Endothelial cell of umbilical vein (primary cell): Measurements from ENCODE around the gene APOBEC2. TPM values are rescaled to one million over a fixed set of nuclear protein-coding genes. Genes with fewer than 3 reads are reported as not detected.

Experiments used
- BruUV-seq: library from RNA; stranded (reverse); fragments of 400-500 nt; replicated peaks from 2 replicates; lab custom pipeline; 2021; lab: Mats Ljungman, UMichigan
- CTCF ChIA-PET: fragments of 300-600, 350-600 bp; sonication (Branson Sonifier 250); formaldehyde crosslinking; loops from one replicate; lab custom pipeline; 2021; ENCODE audit warnings: antibody characterized with exemption, inconsistent platforms; lab: Charles Lee
- POLR2A ChIA-PET: fragments of 300-600, 350-600 bp; sonication (Branson Sonifier 250); formaldehyde crosslinking; loops from one replicate; lab custom pipeline; 2021; ENCODE audit warnings: antibody characterized with exemption, inconsistent platforms; lab: Charles Lee
- DNase-seq: peaks from one replicate; pipeline ENCODE4 v3.0.0-alpha.2; 2011; ENCODE audit warnings: low read depth, low spot score
- FAIRE-seq: peaks from 2 replicates; lab custom pipeline; 2011; peaks lifted over from hg19 to GRCh38; lab: Jason Lieb, UNC
- H2AFZ ChIP-seq: 2 replicates; pipeline ENCODE4 v1.6.0; 2012; ENCODE audit warnings: low read depth, low read length, control low read depth, inconsistent platforms
- H3K27ac ChIP-seq: 2 replicates; pipeline ENCODE4 v1.5.1; 2011; ENCODE audit warnings: low read depth, mild to moderate bottlenecking, control low read depth, low read length, moderate library complexity; ENCODE audit not compliant: insufficient read depth
- H3K27me3 ChIP-seq, 2 experiments: 2 replicates each; pipeline versions ENCODE4 v1.6.0 to v1.6.1; 2011; ENCODE audit warnings: low read length in 2 of 2, mixed read lengths in 1 of 2; ENCODE audit not compliant: control insufficient read depth in 2 of 2, insufficient read depth in 2 of 2
- H3K36me3 ChIP-seq, 2 experiments: 2 replicates in 1 of 2; 3 replicates in 1 of 2; pipeline ENCODE4 v1.5.1; 2011; ENCODE audit warnings: low read length in 2 of 2, mild to moderate bottlenecking in 1 of 2, moderate library complexity in 1 of 2; ENCODE audit not compliant: control insufficient read depth in 2 of 2, insufficient read depth in 2 of 2; ENCODE audit errors: extremely low read depth in 1 of 2
- H3K4me1 ChIP-seq: 3 replicates; pipeline ENCODE4 v1.5.1; 2011; ENCODE audit warnings: mild to moderate bottlenecking, low read length; ENCODE audit not compliant: control insufficient read depth, insufficient read depth; ENCODE audit errors: extremely low read depth
- H3K4me2 ChIP-seq: 2 replicates; pipeline ENCODE4 v1.6.1; 2011; ENCODE audit warnings: low read length, control low read depth, mixed read lengths; ENCODE audit not compliant: insufficient read depth
- H3K4me3 ChIP-seq, 3 experiments: fragments of 200-600 bp in 1 of 3; sonication (generic), shearing (Covaris generic) in 1 of 3; replicated peaks in 1 of 3; 2 replicates each; pipeline ENCODE4 v1.5.1; 2011 to 2016; ENCODE audit warnings: control low read depth in 3 of 3, low read length in 3 of 3, mild to moderate bottlenecking in 2 of 3, inconsistent platforms in 1 of 3, low read depth in 1 of 3, moderate library complexity in 1 of 3; ENCODE audit not compliant: insufficient read depth in 1 of 3
- H3K79me2 ChIP-seq: 2 replicates; pipeline ENCODE4 v1.6.0; 2012; ENCODE audit warnings: low read length, inconsistent platforms; ENCODE audit not compliant: control insufficient read depth, insufficient read depth
- H3K9ac ChIP-seq: replicated peaks from 2 replicates; pipeline ENCODE3; 2011; ENCODE audit warnings: low read length, control low read depth; ENCODE audit not compliant: insufficient read depth; ENCODE audit errors: extremely low read depth
- H3K9me1 ChIP-seq: replicated peaks from 3 replicates; pipeline ENCODE4 v1.6.0; 2011; ENCODE audit warnings: mild to moderate bottlenecking, low read length; ENCODE audit not compliant: control insufficient read depth, insufficient read depth; ENCODE audit errors: extremely low read depth
- H3K9me3 ChIP-seq: replicated peaks from 2 replicates; pipeline ENCODE4 v1.5.1; 2012; ENCODE audit warnings: low read length, inconsistent platforms; ENCODE audit not compliant: control insufficient read depth, insufficient read depth
- H4K20me1 ChIP-seq: replicated peaks from 2 replicates; pipeline ENCODE3; 2011; ENCODE audit warnings: mild to moderate bottlenecking, low read length; ENCODE audit not compliant: control insufficient read depth, insufficient read depth; ENCODE audit errors: extremely low read depth
- CTCF ChIP-seq, 2 donors: IDR thresholded peaks; 1 replicate in 1 of 2; 2 replicates in 1 of 2; pipeline ENCODE4 v1.5.1; 2011; ENCODE audit warnings: low read length in 2 of 2, mild to moderate bottlenecking in 2 of 2, moderate library complexity in 2 of 2, control low read depth in 1 of 2, inconsistent platforms in 1 of 2, low read depth in 1 of 2; ENCODE audit not compliant: insufficient read depth in 1 of 2; ENCODE audit errors: extremely low read depth in 1 of 2
- EZH2 ChIP-seq: IDR thresholded peaks from 2 replicates; pipeline ENCODE4 v1.6.1; 2012; ENCODE audit warnings: borderline replicate concordance, low read depth, mild to moderate bottlenecking, moderate library complexity, low read length, inconsistent platforms; ENCODE audit not compliant: severe bottlenecking
- FOS ChIP-seq: IDR thresholded peaks from 2 replicates; pipeline ENCODE4 v1.6.1; 2011; ENCODE audit warnings: mild to moderate bottlenecking, low read length, moderate library complexity, borderline replicate concordance; ENCODE audit not compliant: insufficient read depth
- GATA2 ChIP-seq: IDR thresholded peaks from 2 replicates; pipeline ENCODE4 v1.7.0; 2011; ENCODE audit warnings: low read depth, mild to moderate bottlenecking, moderate library complexity, mixed read lengths, low read length; ENCODE audit not compliant: insufficient read length, insufficient read depth
- JUN ChIP-seq: IDR thresholded peaks from 2 replicates; pipeline ENCODE4 v1.6.1; 2011; ENCODE audit warnings: borderline replicate concordance, low read depth; ENCODE audit not compliant: insufficient read length, insufficient read depth
- MYC ChIP-seq: IDR thresholded peaks from one replicate; pipeline ENCODE4 v1.6.1; 2011; ENCODE audit warnings: mild to moderate bottlenecking, low read depth, low read length
- POLR2A ChIP-seq: IDR thresholded peaks from 2 replicates; pipeline ENCODE4 v1.6.1; 2012; ENCODE audit warnings: low read depth, mild to moderate bottlenecking, control low read depth, low read length
- POLR2AphosphoS5 ChIP-seq: IDR thresholded peaks from 2 replicates; pipeline ENCODE4 v1.6.1; 2012; ENCODE audit warnings: low read depth, mild to moderate bottlenecking, control low read depth, low read length, moderate library complexity; ENCODE audit not compliant: insufficient read depth
- dilution Hi-C: fragments of 300-500 bp; cut with MboI; formaldehyde crosslinking; loops from one replicate; pipeline ENCODE4 v1.15.0; 2019; ENCODE audit warnings: low sequenced_read_pairs; ENCODE audit not compliant: extremely low pct_ligation_motif_present
- intact Hi-C: fragments of 100-400 bp; cut with micrococcal nuclease; formaldehyde crosslinking; loops from one replicate; pipeline ENCODE4 v1.10.0; 2022
- polyA plus RNA-seq, 4 experiments: library from polyadenylated mRNA; depleted of rRNA in 3 of 4; stranded (reverse) in 3 of 4; unstranded in 1 of 4; fragments of >200 nt; gene quantifications; 2 replicates each; pipeline versions ENCODE4 v1.2.1 to v1.2.3, GENCODE V29; 2011 to 2012; ENCODE audit warnings: missing spikeins in 1 of 4
- total RNA-seq: library from RNA; stranded (reverse); gene quantifications from 2 replicates; pipeline ENCODE4 v1.2.3, GENCODE V29; 2021
- TF ChIP-seq, protein P1 (sequence below): IDR thresholded peaks from 2 replicates; pipeline ENCODE4 v1.6.1; 2011; ENCODE audit not compliant: insufficient read depth, insufficient read length

APOBEC2 gene
- total and polyA plus RNA-seq, 2 donors (not counting 3 experiments of a cell fraction or from before 2014, with no cell fraction given), result not detected

GRCh38 chr6:41051873-41052272, 1.1 kb upstream of the APOBEC2 start:
- no peaks in the 10 kb centered on the region for H3K79me2 ChIP-seq
- peaks cover 0 to 3% of the 10 kb centered on the region in 2 experiments for H3K27me3 ChIP-seq
- H3K9ac ChIP-seq, result no peak overlapping the region
- H3K36me3 ChIP-seq, result no peaks in the 10 kb centered on the region
- no peaks in the 10 kb centered on the region for H4K20me1 ChIP-seq
- H3K4me2 ChIP-seq, result no peak overlapping the region
- H3K9me1 ChIP-seq, result no peaks in the 10 kb centered on the region
- ChIA-PET CTCF (interaction anchor here (2.1 kb wide), 1 partner anchor 24 kb away, joined by 5 read pairs; no protein-coding TSS in a partner anchor), POLR2A (no interaction called here)
- dilution Hi-C loops (no loop called here), intact Hi-C loops (no loop called here)
- DNase-seq, result no peak
- H3K9me3 ChIP-seq, result no peaks in the 10 kb centered on the region
- no peak overlapping the region for H3K27ac ChIP-seq
- H2AFZ ChIP-seq, result no peak overlapping the region
- no peak for FAIRE-seq
- H3K4me1 ChIP-seq, result peaks cover 5% of the 10 kb centered on the region
- no TSS peak for BruUV-seq
- H3K4me3 ChIP-seq, result no peak overlapping the region
- no peak for TF ChIP-seq GATA2
- TF ChIP-seq POLR2AphosphoS5, result no peak
- TF ChIP-seq CTCF (IDR thresholded peaks at IDR 0.05; ENCODE audit: extremely low read depth in 1 of 2, insufficient read depth in 1 of 2, low read depth in 1 of 2, low read length in 2 of 2), result no peak
- no peak for TF ChIP-seq EZH2
- no peak for TF ChIP-seq POLR2A
- TF ChIP-seq, protein P1, sequence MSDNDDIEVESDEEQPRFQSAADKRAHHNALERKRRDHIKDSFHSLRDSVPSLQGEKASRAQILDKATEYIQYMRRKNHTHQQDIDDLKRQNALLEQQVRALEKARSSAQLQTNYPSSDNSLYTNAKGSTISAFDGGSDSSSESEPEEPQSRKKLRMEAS, result no peak
- TF ChIP-seq FOS, result no peak
- no peak for TF ChIP-seq JUN
- TF ChIP-seq MYC, result no peak
